ENCODE measurements around the gene CATSPERB. TPM values are rescaled to one million over a fixed set of nuclear protein-coding genes. Genes with fewer than 3 reads are reported as not detected.
"Not testable (repeated sequence)": the region's sequence is repeated elsewhere in the genome, so short reads cannot be mapped to it uniquely, and the experiment has no call there.

The CATSPERB gene
- total and polyA plus RNA-seq, 8 donors = 0.31 to 56.5 (median 3.5) TPM

- TF ChIP-seq POLR2AphosphoS5 (IDR thresholded peaks at IDR 0.05) = no peak
- Histone ChIP-seq H3K27me3 (no peaks in the 10 kb centered on the region), H3K4me3 (no peak overlapping the region), H3K4me1 (peaks cover 0 to 9% (median 2%) of the 10 kb centered on the region in 4 donors), H3K27ac (no peak overlapping the region), H3K36me3 (no peaks in the 10 kb centered on the region), H3K9me3 (no peaks in the 10 kb centered on the region)
- DNase-seq = peak in 1 of 2 donors; percentile 28
- 44 to 72% (median 58%) methylated on average over 9 of the region's 9 CpGs for WGBS, 5 donors
- intact Hi-C loops (cut with DNase I; ENCODE audit: low total_unique reads) = no loop called here
Measured at GRCh38 chr14:91607322-91608047, 124.4 kb downstream of the CATSPERB start.

GRCh38 chr14:91606851-91607250 is 125.0 kb downstream of the CATSPERB start:
- no peaks in the 10 kb centered on the region for H3K36me3 ChIP-seq
- H3K27me3 ChIP-seq = no peaks in the 10 kb centered on the region
- DNase-seq = no peak
- intact Hi-C loops (cut with DNase I; ENCODE audit: low total_unique reads) = no loop called here
- H3K4me3 ChIP-seq = no peak overlapping the region
- no peak overlapping the region for H3K27ac ChIP-seq
- H3K4me1 ChIP-seq = peaks cover 0 to 9% (median 2%) of the 10 kb centered on the region in 4 donors
- WGBS, 5 donors = 56 to 79% (median 65%) methylated on average over 3 of the region's 3 CpGs
- H3K9me3 ChIP-seq = no peaks in the 10 kb centered on the region
- TF ChIP-seq POLR2A (IDR thresholded peaks at IDR 0.05) (no peak), POLR2AphosphoS5 (IDR thresholded peaks at IDR 0.05) (no peak), CTCF (IDR thresholded peaks at IDR 0.05) (no peak), EP300 (IDR thresholded peaks at IDR 0.05) (no peak)

GRCh38 chr14:91604611-91605010 is 127.3 kb downstream of the CATSPERB start:
- WGBS, 5 donors = 82 to 100% (median 86%) methylated on average over 1 of the region's 1 CpG
- DNase-seq; intact Hi-C loops (cut with DNase I; ENCODE audit: low total_unique reads); H3K36me3 ChIP-seq; H3K9me3 ChIP-seq; H3K27ac ChIP-seq; H3K4me1 ChIP-seq; H3K27me3 ChIP-seq; H3K4me3 ChIP-seq: not testable (repeated sequence)

GRCh38 chr14:91599994-91600393 is 131.9 kb downstream of the CATSPERB start:
- Histone ChIP-seq H3K27me3 (no peaks in the 10 kb centered on the region), H3K9me3 (peaks cover 0 to 11% (median 5%) of the 10 kb centered on the region in 4 donors), H3K4me3 (no peak overlapping the region), H3K36me3 (no peaks in the 10 kb centered on the region), H3K4me1 (peaks cover 0 to 5% (median 0%) of the 10 kb centered on the region in 4 donors), H3K27ac (no peak overlapping the region)
- no peak for TF ChIP-seq POLR2AphosphoS5 (IDR thresholded peaks at IDR 0.05)
- no peak for TF ChIP-seq POLR2A (IDR thresholded peaks at IDR 0.05)
- TF ChIP-seq CTCF (IDR thresholded peaks at IDR 0.05) = no peak
- TF ChIP-seq EP300 (IDR thresholded peaks at IDR 0.05) = no peak
- 49 to 66% (median 52%) methylated on average over 4 of the region's 4 CpGs for WGBS, 5 donors
- DNase-seq = no peak
- intact Hi-C loops (cut with DNase I; ENCODE audit: low total_unique reads) = no loop called here

GRCh38 chr14:91595736-91596135 is 136.2 kb downstream of the CATSPERB start:
- no peak for DNase-seq
- no peak overlapping the region for H3K27ac ChIP-seq
- H3K27me3 ChIP-seq = no peaks in the 10 kb centered on the region
- H3K36me3 ChIP-seq = no peaks in the 10 kb centered on the region
- H3K4me3 ChIP-seq = no peak overlapping the region
- 93 to 99% (median 96%) methylated on average over 1 of the region's 1 CpG for WGBS, 5 donors
- TF ChIP-seq EP300 (IDR thresholded peaks at IDR 0.05) (no peak), POLR2A (IDR thresholded peaks at IDR 0.05) (no peak), CTCF (IDR thresholded peaks at IDR 0.05) (no peak), POLR2AphosphoS5 (IDR thresholded peaks at IDR 0.05) (no peak)
- peaks cover 0 to 4% (median 0%) of the 10 kb centered on the region in 4 donors for H3K4me1 ChIP-seq
- intact Hi-C loops (cut with DNase I; ENCODE audit: low total_unique reads) = no loop called here
- peaks cover 0 to 11% (median 5%) of the 10 kb centered on the region in 4 donors for H3K9me3 ChIP-seq

GRCh38 chr14:91593957-91594356 is 137.9 kb downstream of the CATSPERB start:
- H3K4me1 ChIP-seq; H3K27me3 ChIP-seq; H3K27ac ChIP-seq; H3K36me3 ChIP-seq; DNase-seq; intact Hi-C loops (cut with DNase I; ENCODE audit: low total_unique reads); H3K4me3 ChIP-seq: not testable (repeated sequence)
- WGBS, 5 donors = 97 to 100% (median 100%) methylated on average over 2 of the region's 2 CpGs
- H3K9me3 ChIP-seq = peaks cover 0 to 11% (median 5%) of the 10 kb centered on the region in 4 donors

All from stomach (tissue), 9 donors.